Measurements from ENCODE around the gene LCNL1.

LCNL1 gene

GRCh38 chr9:136947028-136947891, 35.5 kb upstream of the LCNL1 start:
- DNase-seq, result no peak

GRCh38 chr9:136947955-136948510, 34.8 kb upstream of the LCNL1 start:
- peak in 1 of 5 experiments; percentile 4 for DNase-seq

GRCh38 chr9:136949239-136949816, 33.5 kb upstream of the LCNL1 start:
- peak in 1 of 5 experiments; percentile 3 for DNase-seq

- peak; percentile 91 to 96 (median 95) for DNase-seq
These were observed 32.8 kb upstream of the LCNL1 start for GRCh38 chr9:136949817-136950655.

GRCh38 chr9:136950656-136951276, 32.0 kb upstream of the LCNL1 start:
- peak in 1 of 5 experiments; percentile 3 for DNase-seq

GRCh38 chr9:136951541-136952320, 31.1 kb upstream of the LCNL1 start, which contains the start of gene LCN12:
LCN12 (plus strand) TSS chr9:136952273; CDS start chr9:136952328, 55 bp downstream.
- DNase-seq, result peak in 1 of 5 experiments; percentile 1

GRCh38 chr9:136952321-136952850, 30.4 kb upstream of the LCNL1 start:
- peak in 1 of 5 experiments; percentile 2 for DNase-seq

- no peak for DNase-seq
These were observed 29.7 kb upstream of the LCNL1 start for GRCh38 chr9:136952876-136953770.

GRCh38 chr9:136953771-136954269, 29.0 kb upstream of the LCNL1 start:
- peak in 1 of 5 experiments; percentile 2 for DNase-seq

- DNase-seq, result peak in 1 of 5 experiments; percentile 2
These were observed 28.3 kb upstream of the LCNL1 start for GRCh38 chr9:136954270-136955083.

- DNase-seq, result peak in 1 of 5 experiments; percentile 1
These were observed 27.4 kb upstream of the LCNL1 start for GRCh38 chr9:136955202-136955942.

GRCh38 chr9:136955943-136956335, 26.9 kb upstream of the LCNL1 start:
- no peak for DNase-seq

- no peak for DNase-seq
These were observed 26.2 kb upstream of the LCNL1 start for GRCh38 chr9:136956604-136957003.

- no peak for DNase-seq
These were observed 25.3 kb upstream of the LCNL1 start for GRCh38 chr9:136957461-136957860.

GRCh38 chr9:136957901-136958300, 24.9 kb upstream of the LCNL1 start:
- no peak for DNase-seq

GRCh38 chr9:136958473-136958872, 24.3 kb upstream of the LCNL1 start:
- DNase-seq, result no peak

GRCh38 chr9:136958898-136959850, 23.6 kb upstream of the LCNL1 start:
- no peak for DNase-seq
